Endothelial cell (in vitro differentiated cells): ENCODE data around the gene CBLB. TPM values are rescaled to one million over a fixed set of nuclear protein-coding genes. Genes with fewer than 3 reads are reported as not detected.

Experiments
- DNase-seq: peaks from one replicate; pipeline ENCODE4 v3.0.0; 2021; ENCODE audit warnings: low spot score
- H3K27ac Mint-ChIP-seq: one replicate; pipeline ENCODE4 v1.8.0; 2021; ENCODE audit warnings: mixed read lengths, inconsistent platforms; ENCODE audit not compliant: unreplicated experiment
- H3K27me3 Mint-ChIP-seq: one replicate; pipeline ENCODE4 v1.8.0; 2021; ENCODE audit warnings: mild to moderate bottlenecking, moderate library complexity, mixed read lengths, inconsistent platforms; ENCODE audit not compliant: unreplicated experiment
- H3K36me3 Mint-ChIP-seq: one replicate; pipeline ENCODE4 v1.8.0; 2021; ENCODE audit warnings: mild to moderate bottlenecking, low read depth, mixed read lengths, inconsistent platforms; ENCODE audit not compliant: unreplicated experiment
- H3K4me1 Mint-ChIP-seq: one replicate; pipeline ENCODE4 v1.8.0; 2021; ENCODE audit warnings: mild to moderate bottlenecking, mixed read lengths, inconsistent platforms; ENCODE audit not compliant: unreplicated experiment
- H3K4me3 Mint-ChIP-seq: one replicate; pipeline ENCODE4 v1.8.0; 2021; ENCODE audit warnings: mild to moderate bottlenecking, mixed read lengths, inconsistent platforms; ENCODE audit not compliant: unreplicated experiment
- H3K9me3 Mint-ChIP-seq: one replicate; pipeline ENCODE4 v1.8.0; 2021; ENCODE audit warnings: mixed read lengths, inconsistent platforms; ENCODE audit not compliant: unreplicated experiment
- CTCF ChIP-seq: fragments of 200-600 bp; sonication (generic); IDR thresholded peaks from one replicate; pipeline ENCODE4 v1.5.0; 2021; ENCODE audit warnings: antibody characterized with exemption; ENCODE audit not compliant: unreplicated experiment
- total RNA-seq: library from RNA; stranded (reverse); fragmentation: NEBNext Ultra II Directional; extraction: Animal tissue kit (Norgen Biotek cat#: 25700); gene quantifications from one replicate; pipeline ENCODE4 v1.2.1, GENCODE V29; 2021; ENCODE audit not compliant: unreplicated experiment

CBLB gene
- total RNA-seq, 1 donor from 2014 or later: 62.0 TPM

GRCh38 chr3:105832644-105833043, 36.2 kb downstream of the CBLB start:
- Mint-ChIP-seq H3K4me3 (no peak overlapping the region), H3K36me3 (no peaks in the 10 kb centered on the region), H3K4me1 (peaks cover 14% of the 10 kb centered on the region), H3K27ac (no peak overlapping the region), H3K9me3 (no peaks in the 10 kb centered on the region), H3K27me3 (no peaks in the 10 kb centered on the region)
- no peak for DNase-seq
- TF ChIP-seq CTCF: no peak

GRCh38 chr3:105830836-105831235, 38.0 kb downstream of the CBLB start:
- H3K27me3 Mint-ChIP-seq: no peaks in the 10 kb centered on the region
- H3K4me3 Mint-ChIP-seq: no peak overlapping the region
- peak overlapping the region; percentile 76 for H3K27ac Mint-ChIP-seq
- DNase-seq: no peak
- peaks cover 18% of the 10 kb centered on the region for H3K4me1 Mint-ChIP-seq
- H3K9me3 Mint-ChIP-seq: no peaks in the 10 kb centered on the region
- peaks cover 4% of the 10 kb centered on the region for H3K36me3 Mint-ChIP-seq
- TF ChIP-seq CTCF: no peak

GRCh38 chr3:105829871-105830622, 38.8 kb downstream of the CBLB start:
- no peak for DNase-seq
- Mint-ChIP-seq H3K27ac (peak overlapping the region; percentile 79), H3K27me3 (no peaks in the 10 kb centered on the region), H3K9me3 (no peaks in the 10 kb centered on the region), H3K36me3 (peaks cover 4% of the 10 kb centered on the region), H3K4me3 (no peak overlapping the region), H3K4me1 (peaks cover 18% of the 10 kb centered on the region)
- TF ChIP-seq CTCF: no peak

- peak overlapping the region; percentile 16 for H3K27ac Mint-ChIP-seq
- H3K9me3 Mint-ChIP-seq: no peaks in the 10 kb centered on the region
- DNase-seq: no peak
- H3K27me3 Mint-ChIP-seq: no peaks in the 10 kb centered on the region
- no peak overlapping the region for H3K4me3 Mint-ChIP-seq
- peaks cover 4% of the 10 kb centered on the region for H3K36me3 Mint-ChIP-seq
- H3K4me1 Mint-ChIP-seq: peaks cover 18% of the 10 kb centered on the region
- TF ChIP-seq CTCF: no peak
These were observed 39.6 kb downstream of the CBLB start for GRCh38 chr3:105829229-105829628.

GRCh38 chr3:105828703-105829102, 40.1 kb downstream of the CBLB start:
- no peak for TF ChIP-seq CTCF
- Mint-ChIP-seq H3K4me1 (peaks cover 22% of the 10 kb centered on the region), H3K4me3 (no peak overlapping the region), H3K9me3 (no peaks in the 10 kb centered on the region), H3K36me3 (peaks cover 8% of the 10 kb centered on the region), H3K27me3 (no peaks in the 10 kb centered on the region), H3K27ac (peak overlapping the region; percentile 16)
- DNase-seq: no peak
